Brain microvascular endothelial cell (primary cell): Measurements from ENCODE around the gene NTNG1.

Source experiments
- DNase-seq: peaks from one replicate; pipeline ENCODE4 v3.0.0-alpha.2; 2020
- H3K27ac ChIP-seq: fragments of 250-450 bp; sonication (Bioruptor Pico); 2 replicates; pipeline ENCODE4 v1.5.1; 2020; ENCODE audit warnings: mild to moderate bottlenecking, moderate library complexity
- H3K27me3 ChIP-seq: fragments of 250-450 bp; sonication (Bioruptor Pico); replicated peaks from 2 replicates; pipeline ENCODE4 v1.5.1; 2020; ENCODE audit warnings: mild to moderate bottlenecking
- H3K36me3 ChIP-seq: fragments of 250-450 bp; sonication (Bioruptor Pico); replicated peaks from 2 replicates; pipeline ENCODE4 v1.5.1; 2020; ENCODE audit warnings: mild to moderate bottlenecking
- H3K4me3 ChIP-seq: 2 replicates; pipeline ENCODE4 v1.5.1; 2011; ENCODE audit warnings: low read depth, mild to moderate bottlenecking, control low read depth, low read length, moderate library complexity
- CTCF ChIP-seq: IDR thresholded peaks from 2 replicates; pipeline ENCODE4 v1.5.1; 2011; ENCODE audit warnings: low read depth, mild to moderate bottlenecking, moderate library complexity, low read length, control low read depth, inconsistent platforms; ENCODE audit errors: missing control alignments
- in situ Hi-C: cut with HindIII; loops from 2 replicates; pipeline ENCODE4 v1.10.0; 2017; ENCODE audit warnings: low sequenced_read_pairs, low pct_ligation_motif_present

NTNG1 gene

GRCh38 chr1:107299521-107299920 is 158.7 kb downstream of the NTNG1 start:
- Histone ChIP-seq H3K36me3 (no peaks in the 10 kb centered on the region), H3K27ac (no peak overlapping the region), H3K4me3 (no peak overlapping the region), H3K27me3 (no peaks in the 10 kb centered on the region)
- in situ Hi-C loops: no loop called here
- DNase-seq: no peak
- no peak for TF ChIP-seq CTCF

GRCh38 chr1:107309962-107310361 is 169.1 kb downstream of the NTNG1 start:
- Histone ChIP-seq H3K27ac (no peak overlapping the region), H3K4me3 (no peak overlapping the region), H3K36me3 (no peaks in the 10 kb centered on the region), H3K27me3 (no peaks in the 10 kb centered on the region)
- TF ChIP-seq CTCF: no peak
- in situ Hi-C loops: no loop called here
- DNase-seq: no peak

- H3K4me3 ChIP-seq: no peak overlapping the region
- no peak overlapping the region for H3K27ac ChIP-seq
- in situ Hi-C loops: no loop called here
- no peaks in the 10 kb centered on the region for H3K36me3 ChIP-seq
- no peak for TF ChIP-seq CTCF
- no peaks in the 10 kb centered on the region for H3K27me3 ChIP-seq
- DNase-seq: no peak
Observed at GRCh38 chr1:107315652-107316051, 174.8 kb downstream of the NTNG1 start.

GRCh38 chr1:107318932-107319331 is 178.1 kb downstream of the NTNG1 start:
- H3K36me3 ChIP-seq: no peaks in the 10 kb centered on the region
- in situ Hi-C loops: no loop called here
- TF ChIP-seq CTCF: no peak
- no peaks in the 10 kb centered on the region for H3K27me3 ChIP-seq
- no peak overlapping the region for H3K4me3 ChIP-seq
- DNase-seq: no peak
- no peak overlapping the region for H3K27ac ChIP-seq

GRCh38 chr1:107323784-107324183 is 182.9 kb downstream of the NTNG1 start:
- H3K4me3 ChIP-seq: no peak overlapping the region
- H3K36me3 ChIP-seq: no peaks in the 10 kb centered on the region
- DNase-seq: no peak
- TF ChIP-seq CTCF: no peak
- in situ Hi-C loops: no loop called here
- no peaks in the 10 kb centered on the region for H3K27me3 ChIP-seq
- no peak overlapping the region for H3K27ac ChIP-seq

GRCh38 chr1:107326824-107327445 is 186.1 kb downstream of the NTNG1 start:
- no peaks in the 10 kb centered on the region for H3K36me3 ChIP-seq
- TF ChIP-seq CTCF: no peak
- in situ Hi-C loops: no loop called here
- no peak overlapping the region for H3K4me3 ChIP-seq
- no peak for DNase-seq
- no peaks in the 10 kb centered on the region for H3K27me3 ChIP-seq
- H3K27ac ChIP-seq: no peak overlapping the region
